GM18907 (cell line): ENCODE results near the gene C19orf81.

Source experiments
- ATAC-seq: cut with Tn5 transposase; IDR thresholded peaks from one replicate; pipeline ENCODE4 v1.9.1; 2021; ENCODE audit warnings: mild to moderate bottlenecking, moderate library complexity; ENCODE audit not compliant: unreplicated experiment

C19orf81 gene

GRCh38 chr19:50708179-50708879, 59.1 kb downstream of the C19orf81 start:
- ATAC-seq, result no peak
